ENCODE results near the gene NRXN3. TPM values are rescaled to one million over a fixed set of nuclear protein-coding genes. Genes with fewer than 3 reads are reported as not detected.

Gene NRXN3
- total RNA-seq, 1 experiment from 2014 or later, result not detected

DNA sequence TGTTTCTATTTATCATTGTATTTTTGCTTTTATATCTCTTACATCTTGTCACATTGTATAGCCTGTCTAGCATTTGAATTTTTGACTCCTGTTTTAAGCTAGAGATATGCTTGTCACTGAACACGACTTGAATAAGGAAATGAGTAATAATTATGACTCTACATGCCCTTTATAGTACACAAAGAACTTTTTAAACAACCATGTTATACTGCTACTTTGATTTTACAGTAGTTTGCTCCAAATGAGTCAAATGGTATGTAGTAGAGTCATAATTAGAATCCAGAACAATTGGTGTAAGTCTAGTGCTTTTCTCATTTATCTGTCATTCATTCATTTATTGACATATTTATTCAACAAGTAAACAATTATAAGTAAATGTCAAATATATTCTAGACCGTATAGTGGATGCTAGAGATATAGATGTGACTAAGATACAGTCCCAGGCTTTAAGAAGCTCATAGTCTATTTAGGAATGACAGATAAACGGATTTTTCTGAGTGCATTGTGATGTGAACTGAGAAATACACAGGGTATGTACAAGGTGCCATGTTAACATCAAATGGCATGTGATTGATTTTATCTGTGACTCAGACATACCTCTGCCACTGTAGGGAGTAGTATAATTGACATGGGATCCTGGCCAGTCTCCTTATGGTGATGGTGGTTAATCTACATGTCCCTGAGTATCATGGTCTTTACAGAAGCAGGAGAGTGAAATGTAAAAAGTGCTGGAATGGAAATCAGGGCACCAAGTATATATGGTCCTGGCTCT, 1241.4 kb downstream of the NRXN3 start:
- BruUV-seq (replicated peaks), result no TSS peak
- in situ Hi-C loops (cut with HindIII; ENCODE audit: low pct_unique_long_range_greater_than_20kb, low sequenced_read_pairs), result no loop called here
- H3K27me3 ChIP-seq (ENCODE audit: control insufficient read depth, insufficient read depth, low read length), result no peaks in the 10 kb centered on the region
- ChIA-PET POLR2A (no interaction called here), CTCF (no interaction called here)
- H3K4me1 ChIP-seq (ENCODE audit: control insufficient read depth, insufficient read depth, low read length), result no peaks in the 10 kb centered on the region
- TF ChIP-seq POLR2AphosphoS5 (IDR thresholded peaks at IDR 0.05; ENCODE audit: low read depth, low read length), result no peak
- TF ChIP-seq SIN3A (IDR thresholded peaks at IDR 0.05; ENCODE audit: borderline replicate concordance, insufficient read depth, low read depth, low read length), result no peak
- TF ChIP-seq, protein P1, sequence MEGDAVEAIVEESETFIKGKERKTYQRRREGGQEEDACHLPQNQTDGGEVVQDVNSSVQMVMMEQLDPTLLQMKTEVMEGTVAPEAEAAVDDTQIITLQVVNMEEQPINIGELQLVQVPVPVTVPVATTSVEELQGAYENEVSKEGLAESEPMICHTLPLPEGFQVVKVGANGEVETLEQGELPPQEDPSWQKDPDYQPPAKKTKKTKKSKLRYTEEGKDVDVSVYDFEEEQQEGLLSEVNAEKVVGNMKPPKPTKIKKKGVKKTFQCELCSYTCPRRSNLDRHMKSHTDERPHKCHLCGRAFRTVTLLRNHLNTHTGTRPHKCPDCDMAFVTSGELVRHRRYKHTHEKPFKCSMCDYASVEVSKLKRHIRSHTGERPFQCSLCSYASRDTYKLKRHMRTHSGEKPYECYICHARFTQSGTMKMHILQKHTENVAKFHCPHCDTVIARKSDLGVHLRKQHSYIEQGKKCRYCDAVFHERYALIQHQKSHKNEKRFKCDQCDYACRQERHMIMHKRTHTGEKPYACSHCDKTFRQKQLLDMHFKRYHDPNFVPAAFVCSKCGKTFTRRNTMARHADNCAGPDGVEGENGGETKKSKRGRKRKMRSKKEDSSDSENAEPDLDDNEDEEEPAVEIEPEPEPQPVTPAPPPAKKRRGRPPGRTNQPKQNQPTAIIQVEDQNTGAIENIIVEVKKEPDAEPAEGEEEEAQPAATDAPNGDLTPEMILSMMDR (IDR thresholded peaks at IDR 0.05), result no peak
- TF ChIP-seq TCF7L2 (IDR thresholded peaks at IDR 0.05; ENCODE audit: low read depth, low read length), result no peak
- TF ChIP-seq, protein P2, sequence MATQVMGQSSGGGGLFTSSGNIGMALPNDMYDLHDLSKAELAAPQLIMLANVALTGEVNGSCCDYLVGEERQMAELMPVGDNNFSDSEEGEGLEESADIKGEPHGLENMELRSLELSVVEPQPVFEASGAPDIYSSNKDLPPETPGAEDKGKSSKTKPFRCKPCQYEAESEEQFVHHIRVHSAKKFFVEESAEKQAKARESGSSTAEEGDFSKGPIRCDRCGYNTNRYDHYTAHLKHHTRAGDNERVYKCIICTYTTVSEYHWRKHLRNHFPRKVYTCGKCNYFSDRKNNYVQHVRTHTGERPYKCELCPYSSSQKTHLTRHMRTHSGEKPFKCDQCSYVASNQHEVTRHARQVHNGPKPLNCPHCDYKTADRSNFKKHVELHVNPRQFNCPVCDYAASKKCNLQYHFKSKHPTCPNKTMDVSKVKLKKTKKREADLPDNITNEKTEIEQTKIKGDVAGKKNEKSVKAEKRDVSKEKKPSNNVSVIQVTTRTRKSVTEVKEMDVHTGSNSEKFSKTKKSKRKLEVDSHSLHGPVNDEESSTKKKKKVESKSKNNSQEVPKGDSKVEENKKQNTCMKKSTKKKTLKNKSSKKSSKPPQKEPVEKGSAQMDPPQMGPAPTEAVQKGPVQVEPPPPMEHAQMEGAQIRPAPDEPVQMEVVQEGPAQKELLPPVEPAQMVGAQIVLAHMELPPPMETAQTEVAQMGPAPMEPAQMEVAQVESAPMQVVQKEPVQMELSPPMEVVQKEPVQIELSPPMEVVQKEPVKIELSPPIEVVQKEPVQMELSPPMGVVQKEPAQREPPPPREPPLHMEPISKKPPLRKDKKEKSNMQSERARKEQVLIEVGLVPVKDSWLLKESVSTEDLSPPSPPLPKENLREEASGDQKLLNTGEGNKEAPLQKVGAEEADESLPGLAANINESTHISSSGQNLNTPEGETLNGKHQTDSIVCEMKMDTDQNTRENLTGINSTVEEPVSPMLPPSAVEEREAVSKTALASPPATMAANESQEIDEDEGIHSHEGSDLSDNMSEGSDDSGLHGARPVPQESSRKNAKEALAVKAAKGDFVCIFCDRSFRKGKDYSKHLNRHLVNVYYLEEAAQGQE (IDR thresholded peaks at IDR 0.05; ENCODE audit: insufficient read depth in 1 of 2, low read depth in 2 of 2, low read length in 1 of 2), result no peak
- no peak for ATAC-seq
- H3K9me3 ChIP-seq (ENCODE audit: control insufficient read depth, insufficient read depth, low read depth, low read length), result no peaks in the 10 kb centered on the region
- DNase-seq (ENCODE audit: low read depth, low spot score), result no peak
- no peak overlapping the region for H3K27ac ChIP-seq (ENCODE audit: low read length)
- no peak overlapping the region for H3K4me3 ChIP-seq (ENCODE audit: low read depth in 2 of 2, low read length in 2 of 2)
- intact Hi-C loops (cut with micrococcal nuclease; ENCODE audit: unreplicated experiment), result no loop called here
- no peaks in the 10 kb centered on the region for H3K36me3 ChIP-seq (ENCODE audit: control insufficient read depth, insufficient read depth, low read length)

DNA sequence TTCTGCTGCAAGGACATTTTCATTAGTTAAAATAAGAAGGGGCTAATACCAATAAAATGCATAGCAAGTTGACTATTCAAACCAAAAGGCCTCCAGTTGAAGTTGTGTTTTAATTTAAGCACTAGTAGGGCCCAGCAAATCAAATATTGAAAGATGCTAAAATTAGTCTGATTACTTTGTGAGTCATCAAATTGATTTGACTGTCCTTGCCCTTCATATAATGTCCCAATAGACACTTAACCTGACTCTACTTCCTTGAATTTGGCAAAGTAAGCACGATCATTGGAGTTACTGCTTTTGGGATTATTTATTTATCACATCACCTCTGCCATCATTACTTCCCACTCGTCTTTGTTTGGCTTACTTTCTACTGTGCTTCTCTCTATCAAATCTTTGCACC, 1242.6 kb downstream of the NRXN3 start:
- CTCF ChIA-PET, result no interaction called here
- in situ Hi-C loops (cut with HindIII; ENCODE audit: low pct_unique_long_range_greater_than_20kb, low sequenced_read_pairs), result no loop called here

More for the DNA sequence above, 1242.6 kb downstream of the NRXN3 start:
- H3K4me1 ChIP-seq (ENCODE audit: control insufficient read depth, insufficient read depth, low read length), result no peaks in the 10 kb centered on the region
- H3K27me3 ChIP-seq (ENCODE audit: control insufficient read depth, insufficient read depth, low read length), result no peaks in the 10 kb centered on the region
- H3K9me3 ChIP-seq (ENCODE audit: control insufficient read depth, insufficient read depth, low read depth, low read length), result no peaks in the 10 kb centered on the region
- DNase-seq (ENCODE audit: low read depth, low spot score), result no peak
- BruUV-seq (replicated peaks), result no TSS peak
- TF ChIP-seq SIN3A (IDR thresholded peaks at IDR 0.05; ENCODE audit: borderline replicate concordance, insufficient read depth, low read depth, low read length) (no peak), TCF7L2 (IDR thresholded peaks at IDR 0.05; ENCODE audit: low read depth, low read length) (no peak), POLR2AphosphoS5 (IDR thresholded peaks at IDR 0.05; ENCODE audit: low read depth, low read length) (no peak)
- TF ChIP-seq, protein P2 (IDR thresholded peaks at IDR 0.05; ENCODE audit: insufficient read depth in 1 of 2, low read depth in 2 of 2, low read length in 1 of 2), result no peak
- TF ChIP-seq, protein P1 (IDR thresholded peaks at IDR 0.05), result no peak
- no peak for ATAC-seq
- H3K4me3 ChIP-seq (ENCODE audit: low read depth in 2 of 2, low read length in 2 of 2), result no peak overlapping the region
- POLR2A ChIA-PET, result no interaction called here
- intact Hi-C loops (cut with micrococcal nuclease; ENCODE audit: unreplicated experiment), result no loop called here
- no peaks in the 10 kb centered on the region for H3K36me3 ChIP-seq (ENCODE audit: control insufficient read depth, insufficient read depth, low read length)
- no peak overlapping the region for H3K27ac ChIP-seq (ENCODE audit: low read length)

Data from Panc1 (cell line).